Measurements from ENCODE around the gene PLA2G4B. TPM values are rescaled to one million over a fixed set of nuclear protein-coding genes. Genes with fewer than 3 reads are reported as not detected.

Gene PLA2G4B
- total and polyA plus RNA-seq, 2 of the 8 experiments (the other 6 are each of a cell fraction or from before 2014, with no cell fraction given) = 4.2 to 9.2 TPM

DNA sequence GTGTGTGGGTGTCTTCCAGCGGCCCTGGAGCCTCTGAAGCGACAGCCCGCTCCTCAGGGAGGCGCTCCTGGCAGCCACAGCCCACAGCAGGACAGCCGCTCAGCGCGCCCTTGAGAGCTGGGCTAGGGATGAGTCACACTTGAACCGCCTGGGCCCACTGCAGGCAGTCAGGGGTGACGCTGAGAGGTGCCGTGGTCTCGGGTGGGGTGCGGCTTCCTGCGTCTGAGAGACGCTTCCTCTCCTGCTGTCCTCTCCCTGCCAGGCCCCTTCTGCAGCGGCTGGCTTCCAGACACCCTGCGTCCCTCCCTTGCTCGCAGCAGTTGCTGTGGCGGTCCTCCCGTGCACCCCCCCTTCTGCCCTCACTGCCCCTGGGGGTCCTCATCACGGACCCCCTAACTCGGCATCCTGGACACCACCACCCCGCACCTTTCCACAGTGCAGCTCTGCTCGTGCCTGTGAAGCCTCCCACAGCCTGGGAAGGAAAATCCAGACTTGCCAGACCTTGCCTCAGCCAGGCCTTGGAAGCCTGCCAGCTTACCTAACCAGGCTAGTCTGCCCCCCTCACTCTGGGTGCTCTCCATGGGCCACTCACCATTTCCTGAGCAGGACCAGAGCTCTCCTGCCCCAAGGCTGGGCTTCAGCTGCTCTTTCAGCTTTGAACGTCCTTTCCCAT, 56.3 kb downstream of the PLA2G4B start:
- CTCF ChIA-PET (ENCODE audit: partially characterized antibody) = interaction anchor here (0.5 to 2.5 kb wide), 11 partner anchors 8 to 122 kb away, joined by 3 to 24 read pairs (median 4); no protein-coding TSS in a partner anchor
- DNase-seq (ENCODE audit: low read depth in 1 of 2, low spot score in 2 of 2) = peak in 1 of 2 experiments; percentile 57

More for the DNA sequence above, 56.3 kb downstream of the PLA2G4B start:
- H2AK5ac ChIP-seq (ENCODE audit: low read depth, low read length) = no peak overlapping the region
- H3K56ac ChIP-seq (replicated peaks; ENCODE audit: insufficient read length, low read depth, low read length) = no peak overlapping the region
- no peak overlapping the region for H3K4me2 ChIP-seq (ENCODE audit: insufficient read depth in 1 of 2, low read depth in 2 of 2, low read length in 2 of 2)
- no peak overlapping the region for H3K4ac ChIP-seq (replicated peaks; ENCODE audit: insufficient read length, low read depth, low read length)
- POLR2A ChIA-PET (ENCODE audit: partially characterized antibody) = interaction anchor here (0.9 to 1.8 kb wide), 3 partner anchors 9 to 54 kb away, joined by 4 to 6 read pairs (median 4); no protein-coding TSS in a partner anchor
- H4K91ac ChIP-seq (replicated peaks; ENCODE audit: insufficient read length, low read length) = no peak overlapping the region
- H3K14ac ChIP-seq (ENCODE audit: insufficient read length) = no peak overlapping the region
- FAIRE-seq = no peak
- no peaks in the 10 kb centered on the region for H3K79me2 ChIP-seq (ENCODE audit: control insufficient read depth in 1 of 2, insufficient read depth in 2 of 2, low read length in 2 of 2)
- no peak overlapping the region for H2AFZ ChIP-seq (ENCODE audit: low read length)
- H2BK12ac ChIP-seq (ENCODE audit: low read depth, low read length) = no peak overlapping the region
- H3K9ac ChIP-seq (replicated peaks in 1 of 4; ENCODE audit: extremely low read depth in 1 of 4, low read depth in 3 of 4, low read length in 3 of 4) = no peak overlapping the region
- H4K20me1 ChIP-seq (replicated peaks in 1 of 2; ENCODE audit: control insufficient read depth in 1 of 2, insufficient read depth in 2 of 2, low read length in 2 of 2) = no peaks in the 10 kb centered on the region
- H3K79me1 ChIP-seq (ENCODE audit: low read depth, low read length) = no peaks in the 10 kb centered on the region
- H2BK15ac ChIP-seq (ENCODE audit: low read length) = no peak overlapping the region
- H2BK20ac ChIP-seq (ENCODE audit: low read length) = no peak overlapping the region
- H3K9me3 ChIP-seq (ENCODE audit: insufficient read depth in 2 of 2, low read depth in 1 of 2, low read length in 1 of 2) = no peaks in the 10 kb centered on the region
- H3K4me3 ChIP-seq (ENCODE audit: extremely low read depth in 1 of 4, insufficient read depth in 2 of 4, low read depth in 3 of 4, low read length in 4 of 4) = no peak overlapping the region
- H3K18ac ChIP-seq (ENCODE audit: extremely low read depth, low read length) = no peak overlapping the region; the same call in 1 of the 2 replicates
- TF ChIP-seq EGR1 (IDR thresholded peaks at IDR 0.05; ENCODE audit: borderline replicate concordance, low read depth, low read length) = no peak
- TF ChIP-seq TAF1 (IDR thresholded peaks at IDR 0.05; ENCODE audit: low read depth, low read length) = no peak
- peak in 1 of 2 experiments; percentile 12; a peak in 1 of 4 replicates for TF ChIP-seq RAD21 (IDR thresholded peaks at IDR 0.05 in 1 of 2, conservative IDR thresholded peaks at IDR 0.05 in 1 of 2; ENCODE audit: low read depth in 2 of 2, low read length in 2 of 2)
- TF ChIP-seq RNF2 (IDR thresholded peaks at IDR 0.05; ENCODE audit: borderline replicate concordance, low read depth, low read length, missing control alignments, poor library complexity, severe bottlenecking) = no peak
- no peak for TF ChIP-seq CBX8 (IDR thresholded peaks at IDR 0.05; ENCODE audit: borderline replicate concordance, low read depth, low read length)
- no peak for TF ChIP-seq RBBP5 (IDR thresholded peaks at IDR 0.05; ENCODE audit: borderline replicate concordance, low read depth, low read length)
- no peak for TF ChIP-seq NRF1 (IDR thresholded peaks at IDR 0.05; ENCODE audit: low read depth, low read length)
- no peak for TF ChIP-seq BACH1 (IDR thresholded peaks at IDR 0.05; ENCODE audit: low read length)
- 0 out of 2 replicates have a peak, but pooled peaks have one; percentile 42 for TF ChIP-seq JUND (IDR thresholded peaks at IDR 0.05; ENCODE audit: low read length)
- no peak overlapping the region for H2BK5ac ChIP-seq (ENCODE audit: low read depth, low read length)
- H3K23me2 ChIP-seq (ENCODE audit: low read depth, low read length) = no peaks in the 10 kb centered on the region
- 81% methylated on average over 24 of the region's 24 CpGs; no CpG with 5 or more reads in 1 of the 2 experiments for WGBS, 2 experiments (ENCODE audit: extremely low coverage in 1 of 2, insufficient coverage in 1 of 2, insufficient read length in 1 of 2, insufficient replicate concordance in 2 of 2, low coverage in 1 of 2, low lambda C conversion rate in 2 of 2, missing lambda C conversion rate in 1 of 2)
- no peak overlapping the region for H4K8ac ChIP-seq (ENCODE audit: extremely low read depth, insufficient read depth, low read length)
- no peak overlapping the region for H4K5ac ChIP-seq (ENCODE audit: insufficient read length, low read depth, low read length)
- no peak overlapping the region for H2BK120ac ChIP-seq (replicated peaks; ENCODE audit: low read depth, low read length)
- peaks cover 0 to 2% (median 0%) of the 10 kb centered on the region in 4 experiments; a peak in 1 of 7 replicates for H3K4me1 ChIP-seq (replicated peaks in 1 of 4; ENCODE audit: control insufficient read depth in 3 of 4, insufficient read depth in 4 of 4, low read length in 3 of 4)
- H3K23ac ChIP-seq (ENCODE audit: insufficient read length) = no peak overlapping the region
- peaks cover 0 to 4% (median 0%) of the 10 kb centered on the region in 4 experiments; a peak in 1 of 8 replicates for H3K36me3 ChIP-seq (ENCODE audit: control insufficient read depth in 2 of 4, insufficient read depth in 4 of 4, low read length in 3 of 4)
- H3K27ac ChIP-seq (ENCODE audit: low read depth, low read length) = no peak overlapping the region
- no peaks in the 10 kb centered on the region; a peak in 1 of 7 replicates for H3K27me3 ChIP-seq (replicated peaks in 1 of 4; ENCODE audit: control insufficient read depth in 3 of 4, extremely low read depth in 1 of 4, insufficient read depth in 3 of 4, low read length in 3 of 4)
